Adrenal gland (tissue), 12 donors: ENCODE measurements around the gene FGF8. TPM values are rescaled to one million over a fixed set of nuclear protein-coding genes. Genes with fewer than 3 reads are reported as not detected.

Experiments
- DNase-seq, 7 donors: peaks; one replicate each; pipeline ENCODE4 v3.0.0-alpha.2; 2019 to 2020
- H3K27ac ChIP-seq, 5 donors: fragments of 200-600 bp; sonication (generic) in 4 of 5; 1 replicate in 3 of 5; 2 replicates in 2 of 5; pipeline versions ENCODE4 v1.5.1 to v1.8.0; 2016 to 2020; ENCODE audit warnings: mild to moderate bottlenecking in 1 of 5
- H3K27me3 ChIP-seq: fragments of 200-600 bp; 2 replicates; pipeline ENCODE4 v1.8.0; 2021
- H3K36me3 ChIP-seq, 2 donors: fragments of 200-600 bp; replicated peaks in 1 of 2; 1 replicate in 1 of 2; 2 replicates in 1 of 2; pipeline versions ENCODE4 v1.5.1 to v1.8.0; 2018 to 2022
- H3K4me1 ChIP-seq, 2 donors: fragments of 200-600 bp; replicated peaks in 1 of 2; 1 replicate in 1 of 2; 2 replicates in 1 of 2; pipeline versions ENCODE4 v1.5.1 to v1.8.0; 2018 to 2021
- H3K4me3 ChIP-seq, 4 donors: fragments of 200-600 bp; sonication (generic) in 3 of 4; one replicate each; pipeline ENCODE4 v1.5.1; 2016 to 2018
- H3K9me3 ChIP-seq, 3 donors: fragments of 200-600 bp; sonication (generic) in 1 of 3; replicated peaks in 1 of 3; 1 replicate in 2 of 3; 2 replicates in 1 of 3; pipeline versions ENCODE4 v1.5.1 to v1.8.0; 2016 to 2021
- CTCF ChIP-seq, 6 experiments: fragments of 450-650 bp in 4 of 6; fragments of 200-600 bp in 2 of 6; sonication (generic) in 1 of 6; IDR thresholded peaks; 1 replicate in 5 of 6; 2 replicates in 1 of 6; pipeline versions ENCODE4 v1.5.1 to v1.8.0; 2016 to 2021; ENCODE audit warnings: antibody characterized with exemption in 6 of 6, mild to moderate bottlenecking in 2 of 6, moderate library complexity in 1 of 6
- POLR2A ChIP-seq, 2 donors: fragments of 450-650 bp; IDR thresholded peaks; one replicate each; pipeline ENCODE4 v1.6.1; 2017; ENCODE audit warnings: antibody characterized with exemption in 2 of 2, mild to moderate bottlenecking in 2 of 2, moderate library complexity in 1 of 2
- WGBS, 4 donors: extraction: QIAGEN DNeasy Blood & Tissue Kit in 2 of 4; methylation state at CpG; one replicate each; pipeline versions ENCODE4 v1.1.5 to v1.1.7; 2013 to 2017; 5-methylcytosine and 5-hydroxymethylcytosine counted together
- intact Hi-C, 2 donors: fragments of 100-400 bp; cut with DNase I; formaldehyde crosslinking; loops; one replicate each; pipeline versions ENCODE4 v1.14.1 to v1.15.0; 2022 to 2023
- polyA plus RNA-seq, 3 donors: library from polyadenylated mRNA; stranded (reverse); fragments of 200-250 nt in 2 of 3; fragments of 350-450 nt in 1 of 3; fragmentation: Illumina TruSeq in 1 of 3; extraction: RNeasy Lipid Tissue Mini Kit (QIAGEN cat#74804) in 1 of 3; gene quantifications; one replicate each; pipeline ENCODE4 v1.2.3, GENCODE V29; 2013 to 2014
- total RNA-seq, 9 donors: library from RNA; depleted of rRNA in 4 of 9; stranded (reverse); fragments of >200 nt in 4 of 9; fragments of 120-200 nt in 1 of 9; fragmentation: NEBNext Ultra II Directional in 1 of 9; extraction: Animal tissue kit (Norgen Biotek cat#: 25700) in 1 of 9; gene quantifications; one replicate each; pipeline versions ENCODE4 v1.1.0 to v1.2.4, GENCODE V29; 2013 to 2023
- donor health status: healthy with polysubstance abuse.
- donor health status: Bipolar disorder and iron deficiency.
- donor health status: DM: yes; HTN: yes; CAD: no.
- donor health status: DM: no; HTN: no; CAD: no.
- donor health status: DM: no; HTN: no; CAD: no.
- donor health status: DM: yes; HTN: yes; CAD: no.

FGF8 gene
- total and polyA plus RNA-seq, 12 donors: not detected

GRCh38 chr10:101745074-101745696, 30.7 kb downstream of the FGF8 start:
- H3K27ac ChIP-seq: no peak overlapping the region
- H3K9me3 ChIP-seq: no peaks in the 10 kb centered on the region
- H3K27me3 ChIP-seq: no peaks in the 10 kb centered on the region
- 75 to 79% (median 76%) methylated on average over 9 of the region's 9 CpGs for WGBS, 4 donors
- no peak for DNase-seq
- intact Hi-C loops: no loop called here
- no peaks in the 10 kb centered on the region for H3K36me3 ChIP-seq
- no peak for TF ChIP-seq CTCF (IDR thresholded peaks at IDR 0.05)
- no peak for TF ChIP-seq POLR2A (IDR thresholded peaks at IDR 0.05)
- H3K4me3 ChIP-seq: no peak overlapping the region
- no peaks in the 10 kb centered on the region for H3K4me1 ChIP-seq

GRCh38 chr10:101744267-101744666, 31.6 kb downstream of the FGF8 start:
- H3K27me3 ChIP-seq: no peaks in the 10 kb centered on the region
- no peaks in the 10 kb centered on the region for H3K9me3 ChIP-seq
- DNase-seq: no peak
- 70 to 80% (median 77%) methylated on average over 3 of the region's 3 CpGs for WGBS, 4 donors
- no peak for TF ChIP-seq POLR2A (IDR thresholded peaks at IDR 0.05)
- no peak for TF ChIP-seq CTCF (IDR thresholded peaks at IDR 0.05)
- no peaks in the 10 kb centered on the region for H3K36me3 ChIP-seq
- no peaks in the 10 kb centered on the region for H3K4me1 ChIP-seq
- intact Hi-C loops: no loop called here
- no peak overlapping the region for H3K4me3 ChIP-seq
- no peak overlapping the region for H3K27ac ChIP-seq

- Histone ChIP-seq H3K4me3 (no peak overlapping the region), H3K4me1 (no peaks in the 10 kb centered on the region), H3K36me3 (no peaks in the 10 kb centered on the region), H3K27me3 (no peaks in the 10 kb centered on the region), H3K27ac (no peak overlapping the region), H3K9me3 (no peaks in the 10 kb centered on the region)
- intact Hi-C loops: no loop called here
- WGBS, 4 donors: 46 to 48% (median 47%) methylated on average over 2 of the region's 2 CpGs
- TF ChIP-seq CTCF (IDR thresholded peaks at IDR 0.05) (no peak), POLR2A (IDR thresholded peaks at IDR 0.05) (no peak)
- no peak for DNase-seq
These were observed 34.0 kb downstream of the FGF8 start for GRCh38 chr10:101741938-101742337.

- no peaks in the 10 kb centered on the region for H3K9me3 ChIP-seq
- H3K4me3 ChIP-seq: no peak overlapping the region
- H3K27me3 ChIP-seq: no peaks in the 10 kb centered on the region
- intact Hi-C loops: no loop called here
- no peaks in the 10 kb centered on the region for H3K36me3 ChIP-seq
- TF ChIP-seq POLR2A (IDR thresholded peaks at IDR 0.05): no peak
- no peak for TF ChIP-seq CTCF (IDR thresholded peaks at IDR 0.05)
- no peaks in the 10 kb centered on the region for H3K4me1 ChIP-seq
- WGBS, 4 donors: 68 to 91% (median 76%) methylated on average over 3 of the region's 3 CpGs
- H3K27ac ChIP-seq: no peak overlapping the region
- DNase-seq: no peak
These were observed 39.2 kb downstream of the FGF8 start for GRCh38 chr10:101736666-101737065.
